HAP-1 (cell line): ENCODE data around the gene NISCH.

Experiments used
- DNase-seq, 2 experiments: peaks; one replicate each; pipeline ENCODE4 v3.0.0-alpha.2; 2016 to 2020; ENCODE audit warnings: low spot score in 2 of 2
- H3K27me3 ChIP-seq: fragments of 250-450 bp; sonication (Bioruptor Pico); 2 replicates; pipeline ENCODE4 v1.5.1; 2020; ENCODE audit warnings: low read depth, mild to moderate bottlenecking, moderate library complexity
- H3K36me3 ChIP-seq: fragments of 250-450 bp; sonication (Bioruptor Pico); replicated peaks from 2 replicates; pipeline ENCODE4 v1.5.1; 2020; ENCODE audit warnings: mild to moderate bottlenecking
- H3K4me1 ChIP-seq: fragments of 250-450 bp; sonication (Bioruptor Pico); 2 replicates; pipeline ENCODE4 v1.5.1; 2020; ENCODE audit warnings: mild to moderate bottlenecking
- H3K4me3 ChIP-seq: fragments of 250-450 bp; sonication (Bioruptor Pico); 2 replicates; pipeline ENCODE4 v1.5.1; 2020; ENCODE audit warnings: mild to moderate bottlenecking, moderate library complexity
- H3K9me3 ChIP-seq: fragments of 250-450 bp; sonication (Bioruptor Pico); 2 replicates; pipeline ENCODE4 v1.5.1; 2020; ENCODE audit warnings: mild to moderate bottlenecking, moderate library complexity
- in situ Hi-C: fragments of 300-500 bp; cut with MboI; formaldehyde crosslinking; loops from 3 replicates; pipeline ENCODE4 v1.14.3; 2020; ENCODE audit warnings: low sequenced_read_pairs, inconsistent platforms, mixed read lengths

The NISCH gene

GRCh38 chr3:52439426-52440248, 15.8 kb upstream of the NISCH start:
- in situ Hi-C loops = loop anchor here (5.0 kb wide), 1 partner anchor 207 kb away; no protein-coding TSS in a partner anchor
- Histone ChIP-seq H3K4me3 (no peak overlapping the region), H3K36me3 (no peaks in the 10 kb centered on the region), H3K27me3 (no peaks in the 10 kb centered on the region), H3K4me1 (no peaks in the 10 kb centered on the region), H3K9me3 (no peaks in the 10 kb centered on the region)
- peak in 1 of 2 experiments; percentile 7 for DNase-seq

GRCh38 chr3:52440249-52440551, 15.2 kb upstream of the NISCH start:
- in situ Hi-C loops = loop anchor here (5.0 kb wide), 1 partner anchor 208 kb away; no protein-coding TSS in a partner anchor
- no peaks in the 10 kb centered on the region for H3K9me3 ChIP-seq
- no peak overlapping the region for H3K4me3 ChIP-seq
- no peak for DNase-seq
- H3K36me3 ChIP-seq = no peaks in the 10 kb centered on the region
- no peaks in the 10 kb centered on the region for H3K27me3 ChIP-seq
- H3K4me1 ChIP-seq = no peaks in the 10 kb centered on the region

- in situ Hi-C loops = loop anchor here (5.0 kb wide), 1 partner anchor 208 kb away; no protein-coding TSS in a partner anchor
- Histone ChIP-seq H3K4me1 (no peaks in the 10 kb centered on the region), H3K9me3 (no peaks in the 10 kb centered on the region), H3K27me3 (no peaks in the 10 kb centered on the region), H3K36me3 (no peaks in the 10 kb centered on the region), H3K4me3 (no peak overlapping the region)
- DNase-seq = no peak
Measured at GRCh38 chr3:52440671-52441070, 14.7 kb upstream of the NISCH start.

- in situ Hi-C loops = loop anchor here (5.0 kb wide), 1 partner anchor 209 kb away; no protein-coding TSS in a partner anchor
- no peaks in the 10 kb centered on the region for H3K9me3 ChIP-seq
- H3K4me1 ChIP-seq = no peaks in the 10 kb centered on the region
- peak in 1 of 2 experiments; percentile 6 for DNase-seq
- H3K36me3 ChIP-seq = no peaks in the 10 kb centered on the region
- H3K4me3 ChIP-seq = no peak overlapping the region
- no peaks in the 10 kb centered on the region for H3K27me3 ChIP-seq
Measured at GRCh38 chr3:52441091-52441771, 14.2 kb upstream of the NISCH start.

- H3K4me1 ChIP-seq = no peaks in the 10 kb centered on the region
- no peaks in the 10 kb centered on the region for H3K36me3 ChIP-seq
- H3K4me3 ChIP-seq = no peak overlapping the region
- no peak for DNase-seq
- in situ Hi-C loops = loop anchor here (5.0 kb wide), 1 partner anchor 210 kb away; no protein-coding TSS in a partner anchor
- H3K9me3 ChIP-seq = no peaks in the 10 kb centered on the region
- H3K27me3 ChIP-seq = no peaks in the 10 kb centered on the region
Measured at GRCh38 chr3:52441772-52442332, 13.6 kb upstream of the NISCH start.

- in situ Hi-C loops = loop anchor here (5.0 kb wide), 1 partner anchor 210 kb away; no protein-coding TSS in a partner anchor
- Histone ChIP-seq H3K36me3 (no peaks in the 10 kb centered on the region), H3K4me1 (no peaks in the 10 kb centered on the region), H3K4me3 (no peak overlapping the region), H3K27me3 (no peaks in the 10 kb centered on the region), H3K9me3 (no peaks in the 10 kb centered on the region)
- DNase-seq = no peak
Measured at GRCh38 chr3:52442409-52443267, 12.8 kb upstream of the NISCH start.

GRCh38 chr3:52443268-52443610, 12.2 kb upstream of the NISCH start:
- no peaks in the 10 kb centered on the region for H3K27me3 ChIP-seq
- DNase-seq = no peak

GRCh38 chr3:52443791-52444687, 11.4 kb upstream of the NISCH start:
- Histone ChIP-seq H3K27me3 (no peaks in the 10 kb centered on the region), H3K9me3 (no peaks in the 10 kb centered on the region), H3K4me1 (no peaks in the 10 kb centered on the region), H3K4me3 (no peak overlapping the region), H3K36me3 (no peaks in the 10 kb centered on the region)
- DNase-seq = no peak
- in situ Hi-C loops = loop anchor here (5.0 kb wide), 1 partner anchor 212 kb away; no protein-coding TSS in a partner anchor

More at GRCh38 chr3:52443268-52443610, 12.2 kb upstream of the NISCH start:
- Histone ChIP-seq H3K4me3 (no peak overlapping the region), H3K4me1 (no peaks in the 10 kb centered on the region), H3K9me3 (no peaks in the 10 kb centered on the region), H3K36me3 (no peaks in the 10 kb centered on the region)
- in situ Hi-C loops = loop anchor here (5.0 kb wide), 1 partner anchor 211 kb away; no protein-coding TSS in a partner anchor

GRCh38 chr3:52444860-52445793, 10.3 kb upstream of the NISCH start, which contains the start of gene SEMA3G:
Gene SEMA3G (minus strand): TSS chr3:52445103. CDS start chr3:52445027, 76 bp downstream.
- Histone ChIP-seq H3K36me3 (no peaks in the 10 kb centered on the region), H3K27me3 (no peaks in the 10 kb centered on the region), H3K4me3 (peak within 1 kb of the TSS; percentile 17), H3K9me3 (no peaks in the 10 kb centered on the region), H3K4me1 (no peaks in the 10 kb centered on the region)
- DNase-seq = peak; percentile 67 to 90
- in situ Hi-C loops = loop anchor here (5.0 kb wide), 1 partner anchor 213 kb away; no protein-coding TSS in a partner anchor

- H3K27me3 ChIP-seq = no peaks in the 10 kb centered on the region
- H3K9me3 ChIP-seq = no peaks in the 10 kb centered on the region
- DNase-seq = no peak
- in situ Hi-C loops = no loop called here
- H3K4me1 ChIP-seq = no peaks in the 10 kb centered on the region
- no peak overlapping the region for H3K4me3 ChIP-seq
- no peaks in the 10 kb centered on the region for H3K36me3 ChIP-seq
Measured at GRCh38 chr3:52446042-52446441, 9.4 kb upstream of the NISCH start.

- Histone ChIP-seq H3K4me1 (no peaks in the 10 kb centered on the region), H3K4me3 (no peak overlapping the region), H3K9me3 (no peaks in the 10 kb centered on the region), H3K27me3 (no peaks in the 10 kb centered on the region), H3K36me3 (no peaks in the 10 kb centered on the region)
- in situ Hi-C loops = no loop called here
- DNase-seq = peak; percentile 57 to 86
Measured at GRCh38 chr3:52446631-52447511, 8.5 kb upstream of the NISCH start.
